PFSK-1 (cell line): ENCODE data around the gene GABBR2.

Source experiments
- POLR2AphosphoS5 ChIP-seq: IDR thresholded peaks from 2 replicates; pipeline ENCODE4 v1.6.1; 2012; ENCODE audit warnings: low read depth, mild to moderate bottlenecking, control low read depth, low read length, moderate library complexity
- SIN3A ChIP-seq: IDR thresholded peaks from 2 replicates; pipeline ENCODE4 v1.6.1; 2012; ENCODE audit warnings: mild to moderate bottlenecking, low read length, moderate library complexity, borderline replicate concordance; ENCODE audit not compliant: insufficient read depth
- TAF1 ChIP-seq: IDR thresholded peaks from 2 replicates; pipeline ENCODE4 v1.6.1; 2012; ENCODE audit warnings: low read length, control low read depth, borderline replicate concordance; ENCODE audit not compliant: insufficient read depth
- TF ChIP-seq, protein P1 (sequence below), 2 experiments: IDR thresholded peaks; 2 replicates each; pipeline versions ENCODE4 v1.6.1 to v1.8.0; 2011 to 2012; ENCODE audit warnings: low read depth in 2 of 2, low read length in 2 of 2, control low read depth in 1 of 2, inconsistent platforms in 1 of 2, mild to moderate bottlenecking in 1 of 2, moderate library complexity in 1 of 2; ENCODE audit not compliant: insufficient read depth in 1 of 2

DNA sequence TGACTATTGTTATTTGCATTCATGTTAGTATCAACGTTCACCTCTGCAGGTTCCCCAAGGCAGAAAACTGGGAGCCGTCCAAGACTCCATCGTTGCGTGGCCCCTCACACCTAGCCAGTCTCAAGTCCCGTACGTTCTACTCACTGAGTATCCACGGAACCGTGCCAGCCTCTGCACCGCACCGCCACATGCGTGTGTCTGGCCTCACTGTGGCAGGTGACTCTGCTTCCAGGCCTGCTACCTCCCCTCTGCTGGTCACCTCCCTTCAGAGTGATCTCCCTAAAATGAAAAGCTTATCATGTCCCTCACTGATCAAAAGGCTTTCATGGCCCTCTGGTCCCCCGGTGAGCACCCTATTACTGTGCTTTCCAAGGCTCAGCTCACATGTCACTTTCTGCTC lies 108.1 kb downstream of the GABBR2 start:
- no peak for TF ChIP-seq SIN3A
- TF ChIP-seq, protein P1, sequence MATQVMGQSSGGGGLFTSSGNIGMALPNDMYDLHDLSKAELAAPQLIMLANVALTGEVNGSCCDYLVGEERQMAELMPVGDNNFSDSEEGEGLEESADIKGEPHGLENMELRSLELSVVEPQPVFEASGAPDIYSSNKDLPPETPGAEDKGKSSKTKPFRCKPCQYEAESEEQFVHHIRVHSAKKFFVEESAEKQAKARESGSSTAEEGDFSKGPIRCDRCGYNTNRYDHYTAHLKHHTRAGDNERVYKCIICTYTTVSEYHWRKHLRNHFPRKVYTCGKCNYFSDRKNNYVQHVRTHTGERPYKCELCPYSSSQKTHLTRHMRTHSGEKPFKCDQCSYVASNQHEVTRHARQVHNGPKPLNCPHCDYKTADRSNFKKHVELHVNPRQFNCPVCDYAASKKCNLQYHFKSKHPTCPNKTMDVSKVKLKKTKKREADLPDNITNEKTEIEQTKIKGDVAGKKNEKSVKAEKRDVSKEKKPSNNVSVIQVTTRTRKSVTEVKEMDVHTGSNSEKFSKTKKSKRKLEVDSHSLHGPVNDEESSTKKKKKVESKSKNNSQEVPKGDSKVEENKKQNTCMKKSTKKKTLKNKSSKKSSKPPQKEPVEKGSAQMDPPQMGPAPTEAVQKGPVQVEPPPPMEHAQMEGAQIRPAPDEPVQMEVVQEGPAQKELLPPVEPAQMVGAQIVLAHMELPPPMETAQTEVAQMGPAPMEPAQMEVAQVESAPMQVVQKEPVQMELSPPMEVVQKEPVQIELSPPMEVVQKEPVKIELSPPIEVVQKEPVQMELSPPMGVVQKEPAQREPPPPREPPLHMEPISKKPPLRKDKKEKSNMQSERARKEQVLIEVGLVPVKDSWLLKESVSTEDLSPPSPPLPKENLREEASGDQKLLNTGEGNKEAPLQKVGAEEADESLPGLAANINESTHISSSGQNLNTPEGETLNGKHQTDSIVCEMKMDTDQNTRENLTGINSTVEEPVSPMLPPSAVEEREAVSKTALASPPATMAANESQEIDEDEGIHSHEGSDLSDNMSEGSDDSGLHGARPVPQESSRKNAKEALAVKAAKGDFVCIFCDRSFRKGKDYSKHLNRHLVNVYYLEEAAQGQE (IDR thresholded peaks at IDR 0.05; ENCODE audit: insufficient read depth in 1 of 2, low read depth in 2 of 2, low read length in 2 of 2), result no peak
- no peak for TF ChIP-seq POLR2AphosphoS5
- no peak for TF ChIP-seq TAF1
